ENCODE data around the gene BRINP3.

GRCh38 chr1:190484045-190484444 lies 6.4 kb upstream of the BRINP3 start:
- TF ChIP-seq POLR2A (IDR thresholded peaks at IDR 0.05) (no peak), CTCF (IDR thresholded peaks at IDR 0.05) (no peak), EP300 (IDR thresholded peaks at IDR 0.05) (no peak)

Measured in stomach (tissue), 4 donors.